ENCODE measurements around the gene RGS7.

RGS7 gene

DNA sequence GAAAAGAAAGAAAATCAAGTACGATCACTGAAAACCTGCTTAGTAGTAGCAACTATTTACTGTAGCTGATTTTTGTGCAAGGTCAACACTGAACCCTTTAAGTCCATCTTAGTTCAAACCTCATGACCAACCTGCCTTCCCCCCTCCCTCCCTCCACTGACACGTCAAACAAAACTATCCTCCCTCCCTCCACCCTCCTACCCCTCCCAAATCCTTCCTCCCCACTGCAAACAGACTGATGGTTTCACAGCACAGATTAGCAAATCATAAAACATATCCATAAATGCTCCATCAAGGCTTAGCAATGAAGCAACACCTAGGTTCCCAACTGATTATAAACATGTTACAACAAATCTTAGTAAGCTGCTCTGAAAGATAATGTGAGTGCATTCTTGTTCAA, 580.8 kb downstream of the RGS7 start:
- Histone ChIP-seq H3K4me1 (no peaks in the 10 kb centered on the region), H3K9me3 (no peaks in the 10 kb centered on the region), H3K4me3 (ENCODE audit: low read depth, low read length) (no peak overlapping the region), H3K36me3 (no peaks in the 10 kb centered on the region), H3K27me3 (no peaks in the 10 kb centered on the region)
- TF ChIP-seq, protein P1, sequence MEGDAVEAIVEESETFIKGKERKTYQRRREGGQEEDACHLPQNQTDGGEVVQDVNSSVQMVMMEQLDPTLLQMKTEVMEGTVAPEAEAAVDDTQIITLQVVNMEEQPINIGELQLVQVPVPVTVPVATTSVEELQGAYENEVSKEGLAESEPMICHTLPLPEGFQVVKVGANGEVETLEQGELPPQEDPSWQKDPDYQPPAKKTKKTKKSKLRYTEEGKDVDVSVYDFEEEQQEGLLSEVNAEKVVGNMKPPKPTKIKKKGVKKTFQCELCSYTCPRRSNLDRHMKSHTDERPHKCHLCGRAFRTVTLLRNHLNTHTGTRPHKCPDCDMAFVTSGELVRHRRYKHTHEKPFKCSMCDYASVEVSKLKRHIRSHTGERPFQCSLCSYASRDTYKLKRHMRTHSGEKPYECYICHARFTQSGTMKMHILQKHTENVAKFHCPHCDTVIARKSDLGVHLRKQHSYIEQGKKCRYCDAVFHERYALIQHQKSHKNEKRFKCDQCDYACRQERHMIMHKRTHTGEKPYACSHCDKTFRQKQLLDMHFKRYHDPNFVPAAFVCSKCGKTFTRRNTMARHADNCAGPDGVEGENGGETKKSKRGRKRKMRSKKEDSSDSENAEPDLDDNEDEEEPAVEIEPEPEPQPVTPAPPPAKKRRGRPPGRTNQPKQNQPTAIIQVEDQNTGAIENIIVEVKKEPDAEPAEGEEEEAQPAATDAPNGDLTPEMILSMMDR (IDR thresholded peaks at IDR 0.05; ENCODE audit: low read depth, low read length): no peak
- no peak for DNase-seq

DNA sequence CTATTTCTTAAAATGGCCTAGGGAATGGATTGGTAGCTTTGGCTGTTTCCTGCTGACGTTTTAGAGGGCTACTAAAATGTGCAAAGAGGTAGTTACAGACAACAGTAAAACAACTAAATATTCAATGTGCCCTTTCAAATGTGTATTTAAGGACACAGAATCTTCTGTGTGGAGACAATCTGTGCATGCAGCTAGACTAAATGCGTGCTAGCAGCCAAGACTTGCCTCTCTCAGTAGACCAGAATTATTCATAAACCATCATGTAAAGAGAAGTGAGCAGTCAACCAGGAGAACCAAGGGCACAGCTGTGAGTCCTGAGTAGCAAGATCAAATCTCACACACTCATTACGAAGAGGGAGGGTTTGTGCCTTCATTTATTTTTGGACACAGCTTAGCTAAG, 584.9 kb downstream of the RGS7 start:
- Histone ChIP-seq H3K27me3 (no peaks in the 10 kb centered on the region), H3K4me1 (no peaks in the 10 kb centered on the region), H3K36me3 (no peaks in the 10 kb centered on the region), H3K9me3 (no peaks in the 10 kb centered on the region), H3K4me3 (ENCODE audit: low read depth, low read length) (no peak overlapping the region)
- no peak for DNase-seq
- TF ChIP-seq, protein P1 (IDR thresholded peaks at IDR 0.05; ENCODE audit: low read depth, low read length): no peak

DNA sequence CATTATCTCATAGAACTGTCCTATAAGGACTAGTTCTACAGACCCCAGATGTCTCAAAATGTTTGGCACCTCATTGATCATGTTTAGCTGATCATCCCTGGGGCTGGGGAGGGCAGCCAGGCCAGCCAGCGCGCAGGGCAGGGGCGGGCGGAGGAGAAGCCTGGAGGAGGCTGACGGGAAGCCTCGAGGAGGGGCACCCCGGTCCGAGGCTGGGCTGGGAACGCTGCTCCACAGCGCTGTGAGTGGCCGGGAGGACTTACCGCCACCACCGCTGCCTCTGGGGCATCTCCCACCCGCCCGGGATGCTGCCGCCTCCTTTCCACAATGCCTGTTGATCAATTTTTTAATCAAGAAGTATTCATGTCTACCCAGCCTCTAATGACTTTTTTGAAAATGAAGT, 585.6 kb downstream of the RGS7 start:
- H3K36me3 ChIP-seq: no peaks in the 10 kb centered on the region
- H3K9me3 ChIP-seq: no peaks in the 10 kb centered on the region
- H3K27me3 ChIP-seq: no peaks in the 10 kb centered on the region
- no peaks in the 10 kb centered on the region for H3K4me1 ChIP-seq
- no peak for DNase-seq
- TF ChIP-seq, protein P1 (IDR thresholded peaks at IDR 0.05; ENCODE audit: low read depth, low read length): no peak
- H3K4me3 ChIP-seq (ENCODE audit: low read depth, low read length): no peak overlapping the region

DNA sequence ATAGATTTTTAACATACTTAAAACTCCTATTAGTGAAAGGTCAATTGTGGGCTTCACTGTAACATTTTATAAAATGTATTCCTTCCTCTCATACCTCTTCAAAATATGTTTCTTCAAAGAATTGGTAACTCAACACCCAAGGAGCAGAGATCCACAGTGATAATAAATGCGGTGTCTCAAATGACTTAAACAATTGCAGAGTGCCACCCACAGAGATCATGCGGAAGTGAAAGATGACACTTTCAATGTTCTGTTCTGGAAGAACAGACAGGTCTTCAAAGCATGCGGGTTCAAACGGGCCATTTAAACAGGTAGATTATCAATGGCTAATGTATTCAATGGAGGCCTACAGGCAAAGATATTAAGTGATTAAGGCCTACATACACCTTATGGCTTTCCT, 588.0 kb downstream of the RGS7 start:
- Histone ChIP-seq H3K4me3 (ENCODE audit: low read depth, low read length) (no peak overlapping the region), H3K4me1 (no peaks in the 10 kb centered on the region), H3K9me3 (no peaks in the 10 kb centered on the region), H3K36me3 (no peaks in the 10 kb centered on the region), H3K27me3 (no peaks in the 10 kb centered on the region)
- TF ChIP-seq, protein P1 (IDR thresholded peaks at IDR 0.05; ENCODE audit: low read depth, low read length): no peak
- DNase-seq: no peak

DNA sequence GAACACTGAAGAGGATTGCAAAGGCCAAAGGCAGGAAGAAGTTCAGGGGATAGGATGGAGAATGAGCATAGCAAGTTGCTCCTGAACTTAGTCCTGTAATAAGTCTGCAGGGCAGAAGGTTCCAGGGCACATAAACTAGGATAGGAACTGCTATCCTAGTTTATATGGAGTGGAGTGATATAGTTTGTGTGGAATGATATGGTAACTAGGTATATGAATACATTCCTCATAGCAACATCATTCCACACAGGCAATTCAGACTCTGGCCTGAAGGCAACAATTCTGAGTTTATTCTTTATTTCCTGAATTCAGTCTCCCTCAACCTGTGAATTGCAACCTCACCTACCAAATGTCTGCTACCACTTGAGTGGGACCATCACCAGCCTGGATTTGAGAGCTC, 590.2 kb downstream of the RGS7 start:
- Histone ChIP-seq H3K36me3 (no peaks in the 10 kb centered on the region), H3K4me3 (ENCODE audit: low read depth, low read length) (no peak overlapping the region), H3K4me1 (no peaks in the 10 kb centered on the region), H3K27me3 (no peaks in the 10 kb centered on the region), H3K9me3 (no peaks in the 10 kb centered on the region)
- TF ChIP-seq, protein P1 (IDR thresholded peaks at IDR 0.05; ENCODE audit: low read depth, low read length): no peak
- DNase-seq: no peak

DNA sequence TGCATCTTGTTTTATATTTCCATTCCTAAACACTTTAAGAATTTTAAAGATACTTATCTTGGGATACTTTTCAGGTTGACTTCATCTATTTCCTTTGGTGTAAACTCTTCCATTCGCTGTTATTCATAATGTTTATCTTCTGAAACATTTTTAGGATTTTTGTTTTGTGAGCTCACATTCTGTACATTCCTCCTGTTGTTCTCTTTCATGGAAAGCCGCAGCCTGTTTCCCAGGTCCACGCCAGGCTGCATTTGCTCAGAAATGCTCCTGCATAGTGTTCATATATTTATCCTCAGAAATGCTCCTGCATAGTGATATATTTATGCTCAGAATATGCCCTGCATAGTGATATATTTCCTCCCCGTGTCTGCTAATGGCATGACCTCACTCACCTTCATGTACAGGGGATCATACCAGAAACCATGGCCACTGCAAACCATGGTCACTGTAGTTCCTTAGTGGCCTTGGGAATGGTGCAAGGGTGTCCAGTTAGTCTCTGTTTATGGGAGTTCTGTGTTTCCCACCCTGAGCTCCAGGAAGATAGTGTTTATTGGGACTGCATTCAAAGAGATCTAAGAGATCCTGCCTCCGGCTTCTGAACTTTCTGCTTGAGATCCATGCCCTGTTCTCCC, 591.2 kb downstream of the RGS7 start:
- TF ChIP-seq, protein P1 (IDR thresholded peaks at IDR 0.05; ENCODE audit: low read depth, low read length): no peak

More for the DNA sequence above, 591.2 kb downstream of the RGS7 start:
- Histone ChIP-seq H3K9me3 (no peaks in the 10 kb centered on the region), H3K4me1 (no peaks in the 10 kb centered on the region), H3K36me3 (no peaks in the 10 kb centered on the region), H3K4me3 (ENCODE audit: low read depth, low read length) (no peak overlapping the region), H3K27me3 (no peaks in the 10 kb centered on the region)
- no peak for DNase-seq
